Tibial nerve (tissue), 4 donors: ENCODE results near the gene PALM. TPM values are rescaled to one million over a fixed set of nuclear protein-coding genes. Genes with fewer than 3 reads are reported as not detected.

ENCODE experiments used
- DNase-seq, 2 donors: peaks; one replicate each; pipeline ENCODE4 v3.0.0-alpha.2; 2019; ENCODE audit warnings: low spot score in 2 of 2
- H3K27ac ChIP-seq, 4 donors: fragments of 200-600 bp; sonication (generic) in 3 of 4; one replicate each; pipeline ENCODE4 v1.5.1; 2017 to 2019; ENCODE audit warnings: mild to moderate bottlenecking in 1 of 4
- H3K27me3 ChIP-seq, 2 donors: fragments of 200-600 bp; sonication (generic) in 1 of 2; one replicate each; pipeline versions ENCODE4 v1.5.1 to v1.6.0; 2017 to 2019
- H3K36me3 ChIP-seq, 3 donors: fragments of 200-600 bp; sonication (generic); one replicate each; pipeline ENCODE4 v1.5.1; 2018 to 2019
- H3K4me1 ChIP-seq, 4 donors: fragments of 200-600 bp; sonication (generic) in 3 of 4; one replicate each; pipeline ENCODE4 v1.5.1; 2017 to 2019
- H3K4me3 ChIP-seq, 4 donors: fragments of 200-600 bp; sonication (generic) in 3 of 4; one replicate each; pipeline ENCODE4 v1.5.1; 2017 to 2019; ENCODE audit warnings: mild to moderate bottlenecking in 1 of 4, moderate library complexity in 1 of 4
- H3K9me3 ChIP-seq, 4 donors: fragments of 200-600 bp; sonication (generic) in 3 of 4; one replicate each; pipeline ENCODE4 v1.5.1; 2017 to 2019
- EP300 ChIP-seq, 2 donors: sonication (generic); formaldehyde crosslinking; IDR thresholded peaks; one replicate each; pipeline ENCODE4 v1.6.1; 2017; ENCODE audit warnings: antibody characterized with exemption in 2 of 2, mild to moderate bottlenecking in 1 of 2
- POLR2A ChIP-seq, 2 donors: fragments of 450-650 bp; IDR thresholded peaks; one replicate each; pipeline ENCODE4 v1.6.1; 2017; ENCODE audit warnings: antibody characterized with exemption in 2 of 2, mild to moderate bottlenecking in 2 of 2, moderate library complexity in 2 of 2
- WGBS, 2 donors: methylation state at CpG; one replicate each; pipeline ENCODE4 v1.1.5; 2018; 5-methylcytosine and 5-hydroxymethylcytosine counted together
- total RNA-seq, 4 donors: library from RNA; depleted of rRNA; stranded (reverse); fragments of >200 nt; gene quantifications; one replicate each; pipeline ENCODE4 v1.1.0, GENCODE V29; 2016
- TF ChIP-seq, protein P1 (sequence below), 5 experiments: fragments of 200-600 bp in 3 of 5; fragments of 450-650 bp in 2 of 5; sonication (generic) in 3 of 5; IDR thresholded peaks; one replicate each; pipeline ENCODE4 v1.5.1; 2016 to 2019; ENCODE audit warnings: antibody characterized with exemption in 5 of 5, mild to moderate bottlenecking in 3 of 5, moderate library complexity in 2 of 5

PALM gene
- total RNA-seq, 4 donors from 2014 or later: 65.7 to 101 (median 98.0) TPM

DNA sequence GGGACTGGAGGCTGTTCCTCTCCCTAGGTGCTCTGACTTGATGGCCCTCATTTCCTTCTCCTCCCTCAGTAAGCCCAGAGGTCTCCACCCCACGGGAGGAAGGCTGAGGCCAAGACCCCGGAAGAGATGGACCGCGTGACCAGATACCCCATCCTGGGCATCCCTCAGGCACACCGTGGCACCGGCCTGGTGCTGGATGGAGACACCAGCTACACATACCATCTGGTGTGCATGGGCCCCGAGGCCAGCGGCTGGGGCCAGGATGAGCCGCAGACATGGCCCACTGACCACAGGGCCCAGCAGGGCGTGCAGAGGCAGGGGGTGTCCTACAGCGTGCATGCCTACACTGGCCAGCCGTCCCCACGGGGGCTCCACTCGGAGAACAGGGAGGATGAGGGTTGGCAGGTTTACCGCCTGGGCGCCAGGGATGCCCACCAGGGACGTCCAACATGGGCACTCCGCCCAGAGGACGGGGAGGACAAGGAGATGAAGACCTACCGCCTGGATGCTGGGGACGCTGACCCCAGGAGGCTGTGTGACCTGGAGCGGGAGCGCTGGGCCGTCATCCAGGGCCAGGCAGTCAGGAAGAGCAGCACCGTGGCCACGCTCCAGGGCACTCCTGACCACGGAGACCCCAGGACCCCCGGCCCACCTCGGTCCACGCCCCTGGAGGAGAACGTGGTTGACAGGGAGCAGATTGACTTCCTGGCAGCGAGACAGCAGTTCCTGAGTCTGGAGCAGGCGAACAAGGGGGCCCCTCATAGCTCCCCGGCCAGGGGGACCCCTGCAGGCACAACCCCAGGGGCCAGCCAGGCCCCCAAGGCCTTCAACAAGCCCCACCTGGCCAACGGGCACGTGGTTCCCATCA, 48.3 kb downstream of the PALM start:
- no peak for DNase-seq
- Histone ChIP-seq H3K4me3 (no peak overlapping the region), H3K27me3 (no peaks in the 10 kb centered on the region), H3K9me3 (peaks cover 0 to 12% (median 0%) of the 10 kb centered on the region in 4 donors), H3K36me3 (no peaks in the 10 kb centered on the region), H3K4me1 (peaks cover 0 to 14% (median 0%) of the 10 kb centered on the region in 4 donors), H3K27ac (no peak overlapping the region)
- 87 to 89% methylated on average over 33 of the region's 36 CpGs for WGBS, 2 donors
- TF ChIP-seq EP300 (IDR thresholded peaks at IDR 0.05): no peak
- TF ChIP-seq, protein P1, sequence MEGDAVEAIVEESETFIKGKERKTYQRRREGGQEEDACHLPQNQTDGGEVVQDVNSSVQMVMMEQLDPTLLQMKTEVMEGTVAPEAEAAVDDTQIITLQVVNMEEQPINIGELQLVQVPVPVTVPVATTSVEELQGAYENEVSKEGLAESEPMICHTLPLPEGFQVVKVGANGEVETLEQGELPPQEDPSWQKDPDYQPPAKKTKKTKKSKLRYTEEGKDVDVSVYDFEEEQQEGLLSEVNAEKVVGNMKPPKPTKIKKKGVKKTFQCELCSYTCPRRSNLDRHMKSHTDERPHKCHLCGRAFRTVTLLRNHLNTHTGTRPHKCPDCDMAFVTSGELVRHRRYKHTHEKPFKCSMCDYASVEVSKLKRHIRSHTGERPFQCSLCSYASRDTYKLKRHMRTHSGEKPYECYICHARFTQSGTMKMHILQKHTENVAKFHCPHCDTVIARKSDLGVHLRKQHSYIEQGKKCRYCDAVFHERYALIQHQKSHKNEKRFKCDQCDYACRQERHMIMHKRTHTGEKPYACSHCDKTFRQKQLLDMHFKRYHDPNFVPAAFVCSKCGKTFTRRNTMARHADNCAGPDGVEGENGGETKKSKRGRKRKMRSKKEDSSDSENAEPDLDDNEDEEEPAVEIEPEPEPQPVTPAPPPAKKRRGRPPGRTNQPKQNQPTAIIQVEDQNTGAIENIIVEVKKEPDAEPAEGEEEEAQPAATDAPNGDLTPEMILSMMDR (IDR thresholded peaks at IDR 0.05): no peak

DNA sequence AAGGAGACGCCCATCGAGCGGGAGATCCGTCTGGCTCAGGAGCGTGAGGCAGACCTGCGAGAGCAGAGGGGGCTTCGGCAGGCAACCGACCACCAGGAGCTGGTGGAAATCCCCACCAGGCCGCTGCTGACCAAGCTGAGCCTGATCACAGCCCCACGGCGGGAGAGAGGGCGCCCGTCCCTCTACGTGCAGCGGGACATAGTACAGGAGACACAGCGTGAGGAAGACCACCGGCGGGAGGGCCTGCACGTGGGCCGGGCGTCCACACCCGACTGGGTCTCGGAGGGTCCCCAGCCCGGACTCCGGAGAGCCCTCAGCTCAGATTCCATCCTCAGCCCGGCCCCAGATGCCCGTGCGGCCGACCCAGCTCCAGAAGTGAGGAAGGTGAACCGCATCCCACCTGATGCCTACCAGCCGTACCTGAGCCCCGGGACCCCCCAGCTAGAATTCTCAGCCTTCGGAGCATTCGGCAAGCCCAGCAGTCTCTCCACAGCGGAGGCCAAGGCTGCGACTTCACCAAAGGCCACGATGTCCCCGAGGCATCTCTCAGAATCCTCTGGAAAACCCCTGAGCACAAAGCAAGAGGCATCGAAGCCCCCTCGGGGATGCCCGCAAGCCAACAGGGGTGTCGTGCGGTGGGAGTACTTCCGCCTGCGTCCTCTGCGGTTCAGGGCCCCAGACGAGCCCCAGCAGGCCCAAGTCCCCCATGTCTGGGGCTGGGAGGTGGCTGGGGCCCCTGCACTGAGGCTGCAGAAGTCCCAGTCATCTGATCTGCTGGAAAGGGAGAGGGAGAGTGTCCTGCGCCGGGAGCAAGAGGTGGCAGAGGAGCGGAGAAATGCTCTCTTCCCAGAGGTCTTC, 49.3 kb downstream of the PALM start:
- peaks cover 0 to 12% (median 0%) of the 10 kb centered on the region in 4 donors for H3K9me3 ChIP-seq
- H3K4me3 ChIP-seq: no peak overlapping the region
- TF ChIP-seq POLR2A (IDR thresholded peaks at IDR 0.05) (no peak), EP300 (IDR thresholded peaks at IDR 0.05) (no peak)
- TF ChIP-seq, protein P1 (IDR thresholded peaks at IDR 0.05): no peak
- H3K27me3 ChIP-seq: no peaks in the 10 kb centered on the region
- peaks cover 0 to 9% (median 0%) of the 10 kb centered on the region in 4 donors for H3K4me1 ChIP-seq
- DNase-seq: no peak
- no peaks in the 10 kb centered on the region for H3K36me3 ChIP-seq
- H3K27ac ChIP-seq: no peak overlapping the region
- 94 to 95% methylated on average over 40 to 49 of the region's 50 CpGs for whole genome bisulfite sequencing, 2 donors

DNA sequence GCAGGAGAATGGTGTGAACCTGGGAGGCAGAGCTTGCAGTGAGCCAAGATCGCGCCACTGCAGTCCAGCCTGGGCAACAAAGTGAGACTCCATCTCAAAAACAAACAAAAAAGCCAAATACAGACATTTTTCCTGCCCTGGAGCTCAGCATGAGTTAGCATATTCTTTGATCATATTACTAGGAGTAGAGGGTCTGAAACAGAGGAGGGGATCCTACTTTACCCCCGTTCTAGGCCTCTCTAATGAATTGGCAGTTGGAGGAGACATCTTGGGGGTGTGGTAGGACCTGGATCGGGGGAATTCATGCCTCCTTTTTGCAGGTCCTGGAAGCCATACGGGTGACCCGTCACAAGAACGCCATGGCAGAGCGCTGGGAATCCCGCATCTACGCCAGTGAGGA, 54.4 kb downstream of the PALM start:
- H3K4me3 ChIP-seq: no peak overlapping the region
- TF ChIP-seq EP300 (IDR thresholded peaks at IDR 0.05) (no peak), POLR2A (IDR thresholded peaks at IDR 0.05) (no peak)
- TF ChIP-seq, protein P1 (IDR thresholded peaks at IDR 0.05): no peak
- no peak for DNase-seq
- no peak overlapping the region for H3K27ac ChIP-seq
- 92 to 96% methylated on average over 10 of the region's 10 CpGs for WGBS, 2 donors
- H3K4me1 ChIP-seq: no peaks in the 10 kb centered on the region
- no peaks in the 10 kb centered on the region for H3K27me3 ChIP-seq
- H3K36me3 ChIP-seq: no peaks in the 10 kb centered on the region
- peaks cover 0 to 9% (median 0%) of the 10 kb centered on the region in 4 donors for H3K9me3 ChIP-seq

DNA sequence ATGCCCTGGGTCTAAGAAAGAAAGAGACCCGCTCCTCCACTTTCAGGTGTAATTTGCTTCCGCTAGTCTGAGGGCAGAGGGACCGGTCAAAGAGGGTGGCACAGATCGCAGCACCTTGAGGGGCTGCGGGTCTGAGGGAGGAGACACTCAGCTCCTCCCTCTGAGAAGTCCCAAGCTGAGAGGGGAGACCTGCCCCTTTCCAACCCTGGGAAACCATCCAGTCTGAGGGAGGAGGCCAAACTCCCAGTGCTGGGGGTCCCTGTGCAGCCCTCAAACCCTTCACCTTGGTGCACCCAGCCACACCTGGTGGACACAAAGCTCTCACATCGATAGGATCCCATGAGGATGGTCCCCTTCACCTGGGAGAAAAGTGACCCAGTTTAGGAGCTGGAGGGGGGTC, 55.1 kb downstream of the PALM start:
- Histone ChIP-seq H3K4me1 (no peaks in the 10 kb centered on the region), H3K4me3 (no peak overlapping the region), H3K27me3 (no peaks in the 10 kb centered on the region), H3K27ac (no peak overlapping the region), H3K9me3 (peaks cover 0 to 2% (median 0%) of the 10 kb centered on the region in 4 donors), H3K36me3 (no peaks in the 10 kb centered on the region)
- DNase-seq: no peak
- TF ChIP-seq, protein P1 (IDR thresholded peaks at IDR 0.05): no peak
- TF ChIP-seq POLR2A (IDR thresholded peaks at IDR 0.05) (no peak), EP300 (IDR thresholded peaks at IDR 0.05) (no peak)
- WGBS, 2 donors: 93 to 96% methylated on average over 5 of the region's 6 CpGs
